ENCODE results near the gene DDAH1. TPM values are rescaled to one million over a fixed set of nuclear protein-coding genes. Genes with fewer than 3 reads are reported as not detected.

Gene DDAH1
- total RNA-seq, 1 donor from 2014 or later, result 16.3 TPM

- DNase-seq (ENCODE audit: low read depth), result no peak
Observed at GRCh38 chr1:85397490-85398032, 67.4 kb downstream of the DDAH1 start.

- DNase-seq (ENCODE audit: low read depth), result no peak
Observed at GRCh38 chr1:85396194-85396593, 68.8 kb downstream of the DDAH1 start.

DNA sequence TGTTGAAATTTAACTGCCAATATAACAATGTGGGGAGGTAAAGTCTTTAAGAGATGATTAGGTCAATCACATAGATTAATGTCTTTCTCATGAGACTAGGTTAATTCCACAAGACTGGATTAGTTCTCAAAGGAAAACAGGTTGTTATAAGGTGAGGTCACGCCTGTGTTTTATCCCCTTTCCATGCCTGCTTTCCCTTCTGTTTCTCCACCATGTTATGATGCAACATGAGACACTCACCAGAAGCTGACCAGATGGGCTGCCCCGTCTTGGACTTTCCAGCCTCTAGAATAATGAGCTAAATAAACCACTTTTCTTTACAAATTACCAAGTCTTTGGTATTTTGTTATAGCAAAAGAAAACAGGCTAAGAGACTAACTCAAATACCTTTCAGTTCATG lies 70.8 kb downstream of the DDAH1 start:
- DNase-seq (ENCODE audit: low read depth), result no peak

DNA sequence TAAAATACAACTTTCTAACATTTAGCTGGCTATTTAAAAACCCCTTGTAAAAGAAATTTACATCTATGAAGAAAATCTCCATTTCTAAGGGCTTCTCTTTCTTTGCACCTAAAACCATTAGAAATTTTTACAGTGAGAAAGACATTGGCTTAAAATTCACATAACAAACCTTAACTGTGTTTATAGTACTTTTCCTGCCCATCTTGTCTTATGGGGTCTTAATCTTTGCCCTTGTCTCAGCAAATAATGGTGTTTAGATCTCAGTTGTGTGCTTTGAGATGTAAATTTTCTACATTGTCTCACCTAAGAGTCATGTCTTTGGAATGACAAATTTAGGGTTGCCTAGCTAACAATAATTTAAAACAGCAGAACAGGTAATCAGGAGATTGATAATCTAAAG lies 71.5 kb downstream of the DDAH1 start:
- no peak for DNase-seq (ENCODE audit: low read depth)

GRCh38 chr1:85388416-85388815 lies 76.5 kb downstream of the DDAH1 start:
- DNase-seq (ENCODE audit: low read depth), result no peak

GRCh38 chr1:85387781-85388180 lies 77.2 kb downstream of the DDAH1 start:
- DNase-seq (ENCODE audit: low read depth), result no peak

DNA sequence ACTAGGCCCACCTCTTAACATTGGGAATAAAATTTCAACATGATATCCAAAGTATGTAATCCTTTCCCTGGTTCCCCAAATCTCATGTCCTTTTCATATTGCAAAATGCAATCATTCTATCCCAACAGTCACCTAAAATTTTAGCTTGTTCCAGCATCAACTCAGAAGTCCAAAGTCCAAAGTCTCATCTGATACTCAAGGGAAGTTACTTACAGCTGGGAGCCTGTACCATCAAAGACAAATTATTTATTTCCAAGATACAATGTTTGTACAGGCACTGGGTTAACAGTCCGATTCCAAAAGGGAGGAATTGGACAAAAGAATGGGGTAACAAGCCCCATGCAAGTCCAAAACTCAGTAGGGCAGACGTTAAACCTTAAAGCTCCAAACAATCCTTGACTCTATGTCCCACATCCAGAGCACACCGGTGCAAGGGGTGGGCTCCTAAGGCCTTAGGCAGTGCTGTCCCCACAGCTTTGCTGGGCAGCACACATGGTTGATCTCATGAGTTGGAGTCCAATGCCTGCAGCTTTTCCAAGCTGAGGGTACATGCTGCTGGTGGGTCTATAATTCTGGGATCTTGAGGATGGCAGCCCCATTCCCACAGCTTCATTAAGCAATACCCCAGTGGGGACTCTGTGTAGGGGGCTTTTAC lies 78.8 kb downstream of the DDAH1 start:
- DNase-seq (ENCODE audit: low read depth), result no peak

DNA sequence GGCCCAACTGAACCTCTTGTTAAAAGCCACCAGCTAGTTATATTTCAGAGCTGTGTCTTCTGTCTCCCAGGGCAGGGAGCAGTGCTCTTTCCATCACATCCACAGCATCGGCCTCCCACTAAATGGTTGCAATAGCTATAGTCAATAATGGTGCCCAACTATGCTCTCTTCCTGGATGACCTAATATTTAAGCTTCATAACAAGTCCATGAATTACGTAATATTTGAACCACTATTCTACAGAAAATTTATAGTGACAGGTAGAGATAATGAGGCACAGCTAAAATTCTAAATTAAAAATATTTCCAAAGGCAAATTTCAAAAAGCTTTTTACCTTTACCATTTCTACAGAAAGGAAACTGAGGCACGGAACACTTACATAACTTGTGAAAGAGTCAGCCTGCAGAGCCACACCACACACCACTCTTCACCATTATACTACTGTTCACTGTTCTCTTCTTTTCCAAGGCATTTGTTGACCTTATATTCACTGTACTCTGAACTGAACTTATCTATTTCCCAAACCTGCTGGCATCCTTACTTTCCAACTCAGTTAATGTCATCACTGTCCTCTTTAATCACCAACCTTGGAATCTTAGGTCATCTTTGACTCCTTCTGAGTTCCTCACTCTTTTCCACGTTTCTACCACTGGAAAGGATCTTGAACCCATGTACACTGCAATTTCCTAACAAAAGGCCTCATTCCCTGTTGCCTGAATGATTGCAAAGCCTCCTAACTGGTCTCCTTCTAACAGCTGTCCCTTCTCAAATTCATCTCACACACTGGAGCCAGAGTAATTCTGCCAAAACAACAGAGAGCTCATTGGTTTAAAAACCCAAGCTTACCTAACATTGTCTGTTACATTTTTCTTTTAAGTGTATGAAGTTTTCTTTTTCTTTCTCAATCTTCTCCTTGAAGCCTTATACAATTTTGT lies 85.5 kb downstream of the DDAH1 start:
- peak; percentile 67 for DNase-seq (ENCODE audit: low read depth)

- DNase-seq (ENCODE audit: low read depth), result peak; percentile 49
Observed at GRCh38 chr1:85378534-85378933, 86.4 kb downstream of the DDAH1 start.

GRCh38 chr1:85376356-85376755 lies 88.6 kb downstream of the DDAH1 start:
- no peak for DNase-seq (ENCODE audit: low read depth)

DNA sequence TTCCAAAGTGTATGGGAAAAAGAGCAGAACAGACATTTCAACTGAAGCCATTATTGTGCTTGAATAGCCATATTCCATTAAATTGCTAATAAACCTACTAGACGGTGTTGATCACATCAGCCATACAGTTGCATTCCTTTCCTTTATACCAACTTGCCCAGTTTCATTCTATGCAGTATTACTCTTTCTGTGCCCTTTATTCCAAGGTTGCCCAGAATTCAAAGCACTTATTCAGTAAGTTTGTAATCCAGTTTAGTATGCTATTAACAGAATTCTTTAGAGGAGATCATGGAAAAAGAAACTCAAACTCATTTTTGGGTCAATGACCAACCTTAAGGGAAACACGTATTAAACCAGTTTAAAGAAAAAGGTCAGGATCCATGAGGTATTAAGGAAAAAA lies 89.5 kb downstream of the DDAH1 start:
- no peak for DNase-seq (ENCODE audit: low read depth)

DNA sequence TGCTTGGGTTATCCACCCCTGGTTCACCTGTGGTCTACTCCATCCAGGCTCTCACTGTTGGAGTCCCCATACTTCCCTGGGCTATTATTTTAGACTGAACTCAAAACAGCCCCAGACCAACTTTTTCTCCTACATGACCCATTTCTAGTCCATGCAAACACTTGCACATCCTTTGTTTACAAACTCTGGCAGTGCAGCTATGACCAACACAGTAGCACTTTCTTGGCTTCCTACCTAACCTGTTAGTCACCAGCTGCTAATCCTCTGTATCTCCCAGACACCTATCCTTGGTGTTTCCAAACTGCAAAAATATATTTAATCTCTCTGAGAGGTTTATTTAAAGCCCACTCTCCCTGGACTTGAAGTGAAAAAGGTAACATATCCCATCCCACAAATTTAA lies 90.8 kb downstream of the DDAH1 start:
- peak; percentile 25 for DNase-seq (ENCODE audit: low read depth)

GRCh38 chr1:85373378-85373708 lies 91.6 kb downstream of the DDAH1 start:
- no peak for DNase-seq (ENCODE audit: low read depth)

DNA sequence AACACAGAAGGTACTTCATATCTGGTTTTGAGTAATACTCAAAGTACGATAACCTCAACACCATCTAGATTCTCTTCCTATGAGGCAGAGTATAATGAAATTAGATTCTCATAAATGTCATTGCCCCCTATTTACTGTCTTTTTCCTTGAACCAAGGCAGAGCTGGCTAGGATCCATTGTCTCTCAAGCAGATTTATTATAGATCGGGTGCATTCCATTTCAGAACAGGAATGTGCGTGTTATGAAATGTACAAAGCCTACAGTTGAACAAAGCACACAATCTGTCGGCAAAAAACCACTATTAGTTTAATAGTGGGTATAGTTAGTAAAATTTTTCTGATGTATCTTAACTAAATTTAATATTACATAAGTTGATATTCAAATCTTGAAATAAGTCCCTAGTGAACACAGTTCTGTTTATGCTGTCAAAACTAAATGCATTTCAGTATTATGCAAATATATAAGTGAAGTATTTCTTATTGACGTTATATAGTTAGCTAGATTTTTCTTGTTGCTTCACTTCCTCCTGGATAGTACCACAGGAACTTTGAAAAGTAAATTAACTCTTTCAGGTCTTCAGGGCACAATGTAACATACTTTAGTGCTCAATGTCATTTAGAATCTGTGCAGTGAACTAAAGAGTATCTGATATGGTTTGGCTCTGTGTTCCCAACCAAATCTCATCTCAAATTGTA lies 92.1 kb downstream of the DDAH1 start:
- DNase-seq (ENCODE audit: low read depth), result no peak

DNA sequence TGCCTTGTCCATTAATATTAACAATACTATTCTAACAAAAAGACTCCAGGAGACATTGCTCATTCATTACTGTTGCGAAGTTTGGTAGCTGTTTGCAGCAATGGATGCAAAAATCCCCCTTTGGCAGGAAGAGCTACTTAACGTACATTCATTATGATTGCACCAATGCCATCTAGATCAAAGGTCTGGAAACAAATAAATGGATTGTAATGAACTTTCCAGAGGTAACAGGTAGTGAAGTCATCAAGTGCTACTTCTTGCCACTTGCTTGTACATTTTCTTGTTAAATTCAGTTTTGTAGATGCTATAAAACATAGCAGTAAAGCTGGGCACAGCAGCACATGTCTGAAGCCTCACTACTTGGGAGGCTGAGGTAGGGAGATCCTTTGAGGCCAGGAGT lies 93.9 kb downstream of the DDAH1 start:
- no peak for DNase-seq (ENCODE audit: low read depth)

DNA sequence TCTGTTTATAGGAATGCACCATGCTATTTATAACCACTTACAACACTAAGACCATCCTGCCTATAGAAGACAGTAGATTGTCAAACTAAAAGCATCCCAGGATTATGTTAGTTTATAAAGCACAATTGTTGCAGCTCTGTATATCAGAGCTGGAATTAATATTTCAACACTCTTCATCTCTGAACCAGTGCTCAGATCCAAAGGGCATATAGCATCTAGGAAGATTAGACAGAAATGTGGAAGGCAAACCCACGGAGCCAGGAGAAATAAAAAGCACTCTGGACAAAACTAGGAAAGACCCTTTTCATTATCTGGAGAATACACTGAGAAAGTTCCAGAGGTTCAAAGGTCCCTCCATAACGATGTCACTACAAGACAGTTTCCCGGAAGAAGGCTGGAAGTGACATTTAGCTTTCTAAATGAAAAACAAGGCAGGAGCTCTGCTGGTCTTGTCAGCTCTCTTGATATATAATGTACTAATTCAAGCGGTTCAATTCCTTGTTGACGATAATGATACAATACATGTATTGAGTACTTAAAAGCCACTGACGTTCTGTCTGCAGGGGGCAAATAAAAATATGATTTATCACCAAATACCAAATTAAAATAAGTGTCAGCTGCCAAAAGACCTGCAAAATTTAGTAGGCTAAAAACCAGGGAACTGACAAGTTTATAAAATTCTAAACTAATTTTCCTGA lies 96.7 kb downstream of the DDAH1 start:
- no peak for DNase-seq (ENCODE audit: low read depth)

- DNase-seq (ENCODE audit: low read depth), result peak; percentile 56
Observed at GRCh38 chr1:85366391-85367170, 98.4 kb downstream of the DDAH1 start.

- no peak for DNase-seq (ENCODE audit: low read depth)
Observed at GRCh38 chr1:85365851-85366250, 99.1 kb downstream of the DDAH1 start.

GRCh38 chr1:85363521-85363920 lies 101.4 kb downstream of the DDAH1 start:
- no peak for DNase-seq (ENCODE audit: low read depth)

GRCh38 chr1:85363092-85363491 lies 101.9 kb downstream of the DDAH1 start:
- DNase-seq (ENCODE audit: low read depth), result peak; percentile 63
